GM23248 (cell line): ENCODE data around the gene RBM5.

Experiments
- EZH2 ChIP-seq: fragments of 200-600 bp; sonication (generic); IDR thresholded peaks from 2 replicates; pipeline ENCODE4 v1.6.1; 2018; ENCODE audit warnings: antibody characterized with exemption, mild to moderate bottlenecking; ENCODE audit not compliant: insufficient read depth, poor library complexity, severe bottlenecking
- EZH2phosphoT487 ChIP-seq: fragments of 200-600 bp; sonication (generic); IDR thresholded peaks from 2 replicates; pipeline ENCODE4 v1.6.1; 2018; ENCODE audit warnings: antibody characterized with exemption, moderate library complexity, mild to moderate bottlenecking, low read depth; ENCODE audit not compliant: insufficient read depth

GRCh38 chr3:50100956-50101845, 12.5 kb downstream of the RBM5 start:
- no peak for TF ChIP-seq EZH2
- TF ChIP-seq EZH2phosphoT487 = no peak
